CD4-positive, alpha-beta T cell (primary cell): Measurements from ENCODE around the gene MCTP2. TPM values are rescaled to one million over a fixed set of nuclear protein-coding genes. Genes with fewer than 3 reads are reported as not detected.

Experiments used
- ATAC-seq: fragments of 200-7000 bp; cut with Tn5 transposase; one replicate; pipeline ENCODE4 v1.10.0; 2022; ENCODE audit warnings: mild to moderate bottlenecking; ENCODE audit not compliant: poor library complexity
- CTCF ChIA-PET: fragments of 350-600 bp; sonication (Branson Sonifier 250); formaldehyde crosslinking; loops from one replicate; lab custom pipeline; 2021; ENCODE audit warnings: antibody characterized with exemption, inconsistent platforms; lab: Charles Lee
- POLR2A ChIA-PET: fragments of 350-600 bp; sonication (Branson Sonifier 250); formaldehyde crosslinking; loops from one replicate; lab custom pipeline; 2021; ENCODE audit warnings: antibody characterized with exemption, inconsistent platforms; lab: Charles Lee
- DNase-seq, 14 experiments: peaks; one replicate each; pipeline ENCODE4 v3.0.0-alpha.2; 2013 to 2020; ENCODE audit warnings: mixed read lengths in 2 of 14
- H3K27ac ChIP-seq, 2 donors: one replicate each; pipeline versions ENCODE4 v1.5.1 to v1.7.0; 2013; ENCODE audit warnings: low read length in 2 of 2, low read depth in 1 of 2, mild to moderate bottlenecking in 1 of 2
- H3K27me3 ChIP-seq, 2 experiments: 1 replicate in 1 of 2; 2 replicates in 1 of 2; pipeline versions ENCODE4 v1.6.1 to v1.7.0; 2013; ENCODE audit warnings: low read length in 2 of 2, control low read depth in 1 of 2, mild to moderate bottlenecking in 1 of 2, moderate library complexity in 1 of 2; ENCODE audit not compliant: insufficient read depth in 2 of 2, control insufficient read depth in 1 of 2
- H3K36me3 ChIP-seq: one replicate; pipeline ENCODE4 v1.6.1; 2013; ENCODE audit warnings: low read length, control low read depth; ENCODE audit not compliant: insufficient read depth
- H3K4me1 ChIP-seq: one replicate; pipeline ENCODE4 v1.6.1; 2013; ENCODE audit warnings: low read length, control low read depth; ENCODE audit not compliant: insufficient read depth
- H3K4me3 ChIP-seq: one replicate; pipeline ENCODE4 v1.5.1; 2013; ENCODE audit warnings: mild to moderate bottlenecking, low read length, moderate library complexity
- H3K9me3 ChIP-seq, 2 experiments: 1 replicate in 1 of 2; 2 replicates in 1 of 2; pipeline versions ENCODE4 v1.6.1 to v1.7.0; 2013; ENCODE audit warnings: low read length in 2 of 2, mild to moderate bottlenecking in 2 of 2, control low read depth in 1 of 2, moderate library complexity in 1 of 2; ENCODE audit not compliant: control insufficient read depth in 1 of 2, insufficient read depth in 1 of 2
- H3K27ac Mint-ChIP-seq: one replicate; pipeline ENCODE4 v1.8.0; 2020; ENCODE audit warnings: mixed read lengths
- H3K27me3 Mint-ChIP-seq: one replicate; pipeline ENCODE4 v1.8.0; 2021; ENCODE audit warnings: mixed read lengths
- H3K36me3 Mint-ChIP-seq: one replicate; pipeline ENCODE4 v1.8.0; 2021; ENCODE audit warnings: low read depth, mixed read lengths
- H3K4me1 Mint-ChIP-seq: one replicate; pipeline ENCODE4 v1.8.0; 2021; ENCODE audit warnings: low read depth, mixed read lengths
- H3K4me3 Mint-ChIP-seq: one replicate; pipeline ENCODE4 v1.8.0; 2020; ENCODE audit warnings: mild to moderate bottlenecking, mixed read lengths
- H3K9me3 Mint-ChIP-seq: one replicate; pipeline ENCODE4 v1.8.0; 2020; ENCODE audit warnings: mixed read lengths
- CTCF ChIP-seq: fragments of 200-600 bp; IDR thresholded peaks from one replicate; pipeline ENCODE4 v1.8.0; 2022; ENCODE audit warnings: antibody characterized with exemption, mild to moderate bottlenecking
- intact Hi-C, 2 experiments: fragments of 100-400 bp; cut with DNase I in 1 of 2; cut with micrococcal nuclease in 1 of 2; formaldehyde crosslinking; loops; one replicate each; pipeline versions ENCODE4 v1.15.1 to v1.9.0; 2023 to 2025; cut with DNase I, micrococcal nuclease
- total RNA-seq, 174 experiments: library from RNA in 2 of 174; stranded (reverse) in 2 of 174; gene quantifications; one replicate each; pipeline ENCODE4 v1.2.3 and lab custom pipeline; 2021 to 2026

Gene MCTP2
- total RNA-seq, 2 experiments from 2014 or later, result 8.0 to 10.8 TPM

- TF ChIP-seq CTCF, result no peak
- ChIA-PET POLR2A (no interaction called here), CTCF (no interaction called here)
- no peaks in the 10 kb centered on the region for H3K4me1 ChIP-seq
- H3K4me3 Mint-ChIP-seq, result no peak overlapping the region
- ATAC-seq, result no peak
- no peak for DNase-seq
- no peaks in the 10 kb centered on the region for H3K27me3 ChIP-seq
- H3K4me1 Mint-ChIP-seq, result no peaks in the 10 kb centered on the region
- H3K4me3 ChIP-seq, result no peak overlapping the region
- no peak overlapping the region for H3K27ac ChIP-seq
- H3K36me3 Mint-ChIP-seq, result peaks cover 8% of the 10 kb centered on the region
- H3K36me3 ChIP-seq, result peaks cover 4% of the 10 kb centered on the region
- H3K27me3 Mint-ChIP-seq, result no peaks in the 10 kb centered on the region
- H3K9me3 ChIP-seq, result no peaks in the 10 kb centered on the region
- H3K9me3 Mint-ChIP-seq, result no peaks in the 10 kb centered on the region
- intact Hi-C loops, result no loop called here
- no peak overlapping the region for H3K27ac Mint-ChIP-seq
Measured at GRCh38 chr15:94395640-94396039, 164.3 kb downstream of the MCTP2 start.

GRCh38 chr15:94397337-94397736 lies 166.0 kb downstream of the MCTP2 start:
- Histone ChIP-seq H3K27me3 (no peaks in the 10 kb centered on the region), H3K27ac (no peak overlapping the region), H3K9me3 (no peaks in the 10 kb centered on the region), H3K4me3 (no peak overlapping the region), H3K36me3 (peaks cover 4% of the 10 kb centered on the region), H3K4me1 (no peaks in the 10 kb centered on the region)
- no peaks in the 10 kb centered on the region for H3K4me1 Mint-ChIP-seq
- peaks cover 18% of the 10 kb centered on the region for H3K36me3 Mint-ChIP-seq
- intact Hi-C loops, result no loop called here
- H3K27ac Mint-ChIP-seq, result no peak overlapping the region
- no peaks in the 10 kb centered on the region for H3K27me3 Mint-ChIP-seq
- ATAC-seq, result no peak
- CTCF ChIA-PET, result no interaction called here
- H3K9me3 Mint-ChIP-seq, result no peaks in the 10 kb centered on the region
- POLR2A ChIA-PET, result no interaction called here
- no peak for DNase-seq
- H3K4me3 Mint-ChIP-seq, result no peak overlapping the region
- no peak for TF ChIP-seq CTCF

- no peak overlapping the region for H3K4me3 ChIP-seq
- no peak overlapping the region for H3K27ac ChIP-seq
- ChIA-PET CTCF (no interaction called here), POLR2A (no interaction called here)
- peaks cover 4% of the 10 kb centered on the region for H3K36me3 ChIP-seq
- no peak for ATAC-seq
- no peak overlapping the region for H3K4me3 Mint-ChIP-seq
- no peaks in the 10 kb centered on the region for H3K4me1 ChIP-seq
- DNase-seq, result no peak
- H3K27me3 ChIP-seq, result no peaks in the 10 kb centered on the region
- no peak for TF ChIP-seq CTCF
- H3K27me3 Mint-ChIP-seq, result no peaks in the 10 kb centered on the region
- no peak overlapping the region for H3K27ac Mint-ChIP-seq
- no peaks in the 10 kb centered on the region for H3K4me1 Mint-ChIP-seq
- intact Hi-C loops, result no loop called here
- peaks cover 23% of the 10 kb centered on the region for H3K36me3 Mint-ChIP-seq
- no peaks in the 10 kb centered on the region for H3K9me3 ChIP-seq
- no peaks in the 10 kb centered on the region for H3K9me3 Mint-ChIP-seq
Measured at GRCh38 chr15:94398001-94398400, 166.6 kb downstream of the MCTP2 start.
